GM23338 (cell line): ENCODE results near the gene OTUD1.

Experiments used
- CREB1 ChIP-seq: fragments of 250-450 bp; sonication (Bioruptor Pico); IDR thresholded peaks from 2 replicates; pipeline ENCODE4 v1.5.0; 2020; ENCODE audit warnings: low read depth, mild to moderate bottlenecking, moderate library complexity
- CTCF ChIP-seq, 2 experiments: fragments of 200-600 bp in 1 of 2; sonication (generic) in 1 of 2; conservative IDR thresholded peaks; 2 replicates each; pipeline versions ENCODE4 v1.5.1 to v1.6.1; 2016 to 2017; ENCODE audit warnings: antibody characterized with exemption in 2 of 2, low read depth in 2 of 2, mild to moderate bottlenecking in 2 of 2, moderate library complexity in 1 of 2
- EZH2 ChIP-seq: fragments of 200-600 bp; sonication (generic); IDR thresholded peaks from one replicate; pipeline ENCODE4 v1.8.0; 2017; ENCODE audit warnings: antibody characterized with exemption, mild to moderate bottlenecking, low read depth; ENCODE audit not compliant: unreplicated experiment
- EZH2phosphoT487 ChIP-seq: fragments of 200-600 bp; sonication (generic); IDR thresholded peaks from one replicate; pipeline ENCODE4 v1.8.1; 2018; ENCODE audit warnings: antibody characterized with exemption; ENCODE audit not compliant: unreplicated experiment
- JUNB ChIP-seq: IDR thresholded peaks from one replicate; pipeline ENCODE4 v1.6.1; 2016; ENCODE audit warnings: antibody characterized with exemption; ENCODE audit not compliant: unreplicated experiment
- NANOG ChIP-seq: IDR thresholded peaks from 2 replicates; pipeline ENCODE4 v1.6.1; 2016; ENCODE audit warnings: antibody characterized with exemption, borderline replicate concordance
- POLR2AphosphoS5 ChIP-seq: IDR thresholded peaks from 2 replicates; pipeline ENCODE4 v1.6.1; 2016; ENCODE audit warnings: antibody characterized with exemption, low read depth
- REST ChIP-seq: IDR thresholded peaks from one replicate; pipeline ENCODE4 v1.6.1; 2018; ENCODE audit warnings: antibody characterized with exemption; ENCODE audit not compliant: unreplicated experiment
- STAT1 ChIP-seq: IDR thresholded peaks from one replicate; pipeline ENCODE4 v1.6.1; 2016; ENCODE audit warnings: antibody characterized with exemption; ENCODE audit not compliant: unreplicated experiment
- ZNF114 ChIP-seq: fragments of 250-450 bp; sonication (Bioruptor Pico); IDR thresholded peaks from 2 replicates; pipeline ENCODE4 v1.5.0; 2020; ENCODE audit warnings: mild to moderate bottlenecking, moderate library complexity
- ZNF331 ChIP-seq: fragments of 250-450 bp; sonication (Bioruptor Pico); IDR thresholded peaks from 2 replicates; pipeline ENCODE4 v1.5.0; 2020; ENCODE audit warnings: low read depth, mild to moderate bottlenecking, moderate library complexity
- ZNF462 ChIP-seq: fragments of 250-450 bp; sonication (Bioruptor Pico); IDR thresholded peaks from 2 replicates; pipeline ENCODE4 v1.5.0; 2020; ENCODE audit warnings: mild to moderate bottlenecking, moderate library complexity

- TF ChIP-seq CTCF (conservative IDR thresholded peaks at IDR 0.05; ENCODE audit: low read depth in 2 of 2): no peak
- no peak for TF ChIP-seq REST
- no peak for TF ChIP-seq EZH2phosphoT487
- TF ChIP-seq CREB1: no peak
- TF ChIP-seq STAT1: no peak
- no peak for TF ChIP-seq NANOG
- TF ChIP-seq JUNB: no peak
- TF ChIP-seq POLR2AphosphoS5: no peak
- no peak for TF ChIP-seq ZNF462 (CRISPR knock-in tag)
- no peak for TF ChIP-seq EZH2
- TF ChIP-seq ZNF114: no peak
- TF ChIP-seq ZNF331 (CRISPR knock-in tag): no peak
Measured at GRCh38 chr10:23419655-23420329, 19.1 kb upstream of the OTUD1 start.
